GM12878 (cell line): ENCODE results near the gene MMP11. TPM values are rescaled to one million over a fixed set of nuclear protein-coding genes. Genes with fewer than 3 reads are reported as not detected.

Experiments
- ATF3 ChIP-seq: IDR thresholded peaks from 2 replicates; pipeline ENCODE4 v1.6.1; 2011; ENCODE audit warnings: low read depth, mild to moderate bottlenecking, low read length, moderate library complexity, borderline replicate concordance; ENCODE audit errors: extremely low read depth
- CBX3 ChIP-seq: fragments of 200-600 bp; sonication (generic); IDR thresholded peaks from 2 replicates; pipeline ENCODE4 v1.6.1; 2016; ENCODE audit warnings: low read depth, borderline replicate concordance
- CEBPB ChIP-seq, 2 experiments: fragments of 150-350 bp in 1 of 2; IDR thresholded peaks; 2 replicates each; pipeline ENCODE4 v1.6.1; 2012 to 2014; ENCODE audit warnings: low read depth in 2 of 2, low read length in 2 of 2, borderline replicate concordance in 1 of 2, inconsistent platforms in 1 of 2
- CHD2 ChIP-seq: IDR thresholded peaks from 2 replicates; pipeline ENCODE4 v1.6.1; 2011; ENCODE audit warnings: low read depth, low read length, improper control_type of control experiment, borderline replicate concordance
- EED ChIP-seq: sonication (generic); IDR thresholded peaks from 2 replicates; pipeline ENCODE4 v1.6.1; 2016; ENCODE audit warnings: antibody characterized with exemption, low read depth
- GATAD2B ChIP-seq: fragments of 450-650 bp; conservative IDR thresholded peaks from 2 replicates; pipeline ENCODE4 v1.6.1; 2017; ENCODE audit warnings: low read depth, mild to moderate bottlenecking, moderate library complexity
- IKZF2 ChIP-seq, 2 experiments: fragments of 450-650 bp; IDR thresholded peaks; 2 replicates each; pipeline ENCODE4 v1.6.1; 2017; ENCODE audit warnings: mild to moderate bottlenecking in 2 of 2, moderate library complexity in 2 of 2
- IRF4 ChIP-seq: IDR thresholded peaks from 2 replicates; pipeline ENCODE4 v1.6.1; 2011; ENCODE audit warnings: low read depth, low read length
- MTA3 ChIP-seq: IDR thresholded peaks from 2 replicates; pipeline ENCODE4 v1.6.1; 2012; ENCODE audit warnings: low read length, inconsistent platforms, borderline replicate concordance
- NFIC ChIP-seq: IDR thresholded peaks from 2 replicates; pipeline ENCODE4 v1.6.1; 2012; ENCODE audit warnings: low read depth, mild to moderate bottlenecking, inconsistent platforms, low read length, moderate library complexity
- NFYA ChIP-seq: IDR thresholded peaks from 2 replicates; pipeline ENCODE4 v1.6.1; 2011; ENCODE audit warnings: low read depth, mild to moderate bottlenecking, low read length, improper control_type of control experiment, borderline replicate concordance
- NR2C1 ChIP-seq: fragments of 450-650 bp; IDR thresholded peaks from 2 replicates; pipeline ENCODE4 v1.6.1; 2017; ENCODE audit warnings: antibody characterized with exemption, mild to moderate bottlenecking, moderate library complexity
- POLR2A ChIP-seq: IDR thresholded peaks from 2 replicates; pipeline ENCODE4 v1.6.1; 2011; ENCODE audit warnings: low read depth, mild to moderate bottlenecking, low read length
- PRDM15 ChIP-seq: fragments of 450-650 bp; formaldehyde crosslinking; IDR thresholded peaks from 2 replicates; pipeline ENCODE4 v1.4.0; 2020; ENCODE audit warnings: mild to moderate bottlenecking, moderate library complexity
- RELA ChIP-seq: fragments of 450-650 bp; IDR thresholded peaks from 2 replicates; pipeline ENCODE4 v1.8.0; 2014; ENCODE audit warnings: borderline replicate concordance; ENCODE audit not compliant: partially characterized antibody
- SP1 ChIP-seq: IDR thresholded peaks from one replicate; pipeline ENCODE4 v1.6.1; 2011; ENCODE audit warnings: low read depth, low read length
- STAT1 ChIP-seq: fragments of 450-650 bp; conservative IDR thresholded peaks from 2 replicates; pipeline ENCODE4 v1.6.1; 2014; ENCODE audit warnings: antibody characterized with exemption, mild to moderate bottlenecking
- STAT3 ChIP-seq: IDR thresholded peaks from 2 replicates; pipeline ENCODE4 v1.6.1; 2011; ENCODE audit warnings: low read depth, low read length, improper control_type of control experiment
- SUPT20H ChIP-seq: IDR thresholded peaks from 2 replicates; pipeline ENCODE4 v1.6.1; 2011; ENCODE audit warnings: low read depth, mild to moderate bottlenecking, low read length, moderate library complexity, borderline replicate concordance; ENCODE audit not compliant: control insufficient read depth
- TBL1XR1 ChIP-seq: IDR thresholded peaks from 2 replicates; pipeline ENCODE4 v1.6.1; 2012; ENCODE audit warnings: low read depth, low read length, improper control_type of control experiment
- ZSCAN29 ChIP-seq: fragments of 450-650 bp; IDR thresholded peaks from 2 replicates; pipeline ENCODE4 v1.6.1; 2017; ENCODE audit warnings: mild to moderate bottlenecking, moderate library complexity
- polyA plus RNA-seq, 11 experiments: library from polyadenylated mRNA; depleted of rRNA in 4 of 11; unstranded in 6 of 11; stranded (reverse) in 5 of 11; fragments of >200 nt; fragmentation: Nextera tagmentation in 4 of 11; fragmentation: Illumina TruSeq in 1 of 11; extraction: Ambion mirVana in 4 of 11; extraction: Trizol in 1 of 11; gene quantifications; 1 replicate in 1 of 11; 2 replicates in 10 of 11; pipeline versions ENCODE4 v1.2.1 to v1.2.3, GENCODE V29; 2011 to 2016; ENCODE audit warnings: inconsistent platforms in 2 of 11, missing spikeins in 2 of 11, low read depth in 1 of 11
- total RNA-seq, 4 experiments: library from RNA; depleted of rRNA in 3 of 4; stranded (reverse); fragments of >200 nt in 3 of 4; fragmentation: Illumina TruSeq in 1 of 4; extraction: Trizol in 1 of 4; gene quantifications; 2 replicates each; pipeline versions ENCODE4 v1.2.1 to v1.2.3, GENCODE V29; 2013 to 2021
- TF ChIP-seq, protein P1 (sequence below): IDR thresholded peaks from 2 replicates; pipeline ENCODE4 v1.6.1; 2011; ENCODE audit warnings: borderline replicate concordance, low read depth, mild to moderate bottlenecking, moderate library complexity, mixed read lengths, low read length; ENCODE audit not compliant: insufficient read depth; ENCODE audit errors: extremely low read length
- TF ChIP-seq, protein P2 (sequence below): fragments of 450-650 bp; IDR thresholded peaks from 2 replicates; pipeline ENCODE4 v1.6.1; 2017; ENCODE audit warnings: mild to moderate bottlenecking, moderate library complexity

MMP11 gene
- total and polyA plus RNA-seq, 10 of the 15 experiments (the other 5 are each of a cell fraction or from before 2014, with no cell fraction given), result 0.03 to 1.1 (median 0.31) TPM; not detected in 2

DNA sequence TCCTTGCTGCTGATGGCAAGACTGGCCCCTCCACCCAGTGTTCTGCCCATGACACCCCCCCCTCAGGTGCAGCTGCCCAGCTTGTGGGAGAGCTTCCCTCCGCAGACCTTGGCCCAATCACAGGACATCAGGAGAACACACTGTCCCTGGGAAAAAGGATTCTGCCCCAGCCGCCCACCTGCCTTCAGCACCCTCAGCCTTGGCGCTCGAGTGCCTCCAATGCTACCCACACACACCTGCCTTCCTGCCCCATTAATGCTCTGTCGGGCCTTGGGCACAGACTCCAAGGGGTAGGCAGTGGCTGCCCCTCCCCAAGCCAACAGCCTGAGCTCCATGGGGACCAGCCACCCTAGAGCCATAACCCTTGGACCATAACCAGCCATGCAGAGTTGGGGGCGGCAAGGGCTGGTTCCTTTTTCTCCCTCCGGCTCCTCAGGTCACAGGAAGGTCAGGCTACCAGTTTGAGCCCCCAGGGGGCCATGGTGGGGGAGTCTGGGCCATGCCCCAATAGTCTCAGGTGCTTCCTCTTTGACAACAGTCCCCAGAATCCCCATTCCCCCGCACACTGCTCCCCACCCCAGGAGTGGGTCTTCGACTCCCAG, 20.5 kb upstream of the MMP11 start (continued):
- TF ChIP-seq IRF4, result no peak
- no peak for TF ChIP-seq NFYA
- TF ChIP-seq, protein P1, sequence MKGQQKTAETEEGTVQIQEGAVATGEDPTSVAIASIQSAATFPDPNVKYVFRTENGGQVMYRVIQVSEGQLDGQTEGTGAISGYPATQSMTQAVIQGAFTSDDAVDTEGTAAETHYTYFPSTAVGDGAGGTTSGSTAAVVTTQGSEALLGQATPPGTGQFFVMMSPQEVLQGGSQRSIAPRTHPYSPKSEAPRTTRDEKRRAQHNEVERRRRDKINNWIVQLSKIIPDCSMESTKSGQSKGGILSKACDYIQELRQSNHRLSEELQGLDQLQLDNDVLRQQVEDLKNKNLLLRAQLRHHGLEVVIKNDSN, result no peak
- no peak for TF ChIP-seq NFIC
- no peak for TF ChIP-seq CBX3
- no peak for TF ChIP-seq ATF3
- TF ChIP-seq CEBPB (IDR thresholded peaks at IDR 0.05; ENCODE audit: borderline replicate concordance in 1 of 2, low read depth in 2 of 2, low read length in 2 of 2), result no peak
- no peak for TF ChIP-seq RELA
- peak; percentile 47 for TF ChIP-seq SP1
- TF ChIP-seq SUPT20H, result no peak
- TF ChIP-seq IKZF2 (IDR thresholded peaks at IDR 0.05), result peak; percentile 11 to 16; a peak in 2 of 4 replicates
- TF ChIP-seq NR2C1, result no peak
- 0 out of 2 replicates have a peak, but pooled peaks have one; percentile 10 for TF ChIP-seq POLR2A
- TF ChIP-seq STAT3, result no peak
- no peak for TF ChIP-seq CHD2
- no peak for TF ChIP-seq PRDM15 (CRISPR knock-in tag)
- TF ChIP-seq, protein P2, sequence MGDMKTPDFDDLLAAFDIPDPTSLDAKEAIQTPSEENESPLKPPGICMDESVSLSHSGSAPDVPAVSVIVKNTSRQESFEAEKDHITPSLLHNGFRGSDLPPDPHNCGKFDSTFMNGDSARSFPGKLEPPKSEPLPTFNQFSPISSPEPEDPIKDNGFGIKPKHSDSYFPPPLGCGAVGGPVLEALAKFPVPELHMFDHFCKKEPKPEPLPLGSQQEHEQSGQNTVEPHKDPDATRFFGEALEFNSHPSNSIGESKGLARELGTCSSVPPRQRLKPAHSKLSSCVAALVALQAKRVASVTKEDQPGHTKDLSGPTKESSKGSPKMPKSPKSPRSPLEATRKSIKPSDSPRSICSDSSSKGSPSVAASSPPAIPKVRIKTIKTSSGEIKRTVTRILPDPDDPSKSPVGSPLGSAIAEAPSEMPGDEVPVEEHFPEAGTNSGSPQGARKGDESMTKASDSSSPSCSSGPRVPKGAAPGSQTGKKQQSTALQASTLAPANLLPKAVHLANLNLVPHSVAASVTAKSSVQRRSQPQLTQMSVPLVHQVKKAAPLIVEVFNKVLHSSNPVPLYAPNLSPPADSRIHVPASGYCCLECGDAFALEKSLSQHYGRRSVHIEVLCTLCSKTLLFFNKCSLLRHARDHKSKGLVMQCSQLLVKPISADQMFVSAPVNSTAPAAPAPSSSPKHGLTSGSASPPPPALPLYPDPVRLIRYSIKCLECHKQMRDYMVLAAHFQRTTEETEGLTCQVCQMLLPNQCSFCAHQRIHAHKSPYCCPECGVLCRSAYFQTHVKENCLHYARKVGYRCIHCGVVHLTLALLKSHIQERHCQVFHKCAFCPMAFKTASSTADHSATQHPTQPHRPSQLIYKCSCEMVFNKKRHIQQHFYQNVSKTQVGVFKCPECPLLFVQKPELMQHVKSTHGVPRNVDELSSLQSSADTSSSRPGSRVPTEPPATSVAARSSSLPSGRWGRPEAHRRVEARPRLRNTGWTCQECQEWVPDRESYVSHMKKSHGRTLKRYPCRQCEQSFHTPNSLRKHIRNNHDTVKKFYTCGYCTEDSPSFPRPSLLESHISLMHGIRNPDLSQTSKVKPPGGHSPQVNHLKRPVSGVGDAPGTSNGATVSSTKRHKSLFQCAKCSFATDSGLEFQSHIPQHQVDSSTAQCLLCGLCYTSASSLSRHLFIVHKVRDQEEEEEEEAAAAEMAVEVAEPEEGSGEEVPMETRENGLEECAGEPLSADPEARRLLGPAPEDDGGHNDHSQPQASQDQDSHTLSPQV, result no peak
- no peak for TF ChIP-seq MTA3
- no peak for TF ChIP-seq TBL1XR1
- no peak for TF ChIP-seq STAT1
- peak; percentile 15; the same call in 1 of the 2 replicates for TF ChIP-seq GATAD2B
- no peak for TF ChIP-seq ZSCAN29
- peak; percentile 76 for TF ChIP-seq EED
